Measurements from ENCODE around the gene LDLRAD4.

Gene LDLRAD4

GRCh38 chr18:13613099-13613498 lies 394.5 kb downstream of the LDLRAD4 start:
- no peak for DNase-seq (ENCODE audit: low read depth in 3 of 3)

DNA sequence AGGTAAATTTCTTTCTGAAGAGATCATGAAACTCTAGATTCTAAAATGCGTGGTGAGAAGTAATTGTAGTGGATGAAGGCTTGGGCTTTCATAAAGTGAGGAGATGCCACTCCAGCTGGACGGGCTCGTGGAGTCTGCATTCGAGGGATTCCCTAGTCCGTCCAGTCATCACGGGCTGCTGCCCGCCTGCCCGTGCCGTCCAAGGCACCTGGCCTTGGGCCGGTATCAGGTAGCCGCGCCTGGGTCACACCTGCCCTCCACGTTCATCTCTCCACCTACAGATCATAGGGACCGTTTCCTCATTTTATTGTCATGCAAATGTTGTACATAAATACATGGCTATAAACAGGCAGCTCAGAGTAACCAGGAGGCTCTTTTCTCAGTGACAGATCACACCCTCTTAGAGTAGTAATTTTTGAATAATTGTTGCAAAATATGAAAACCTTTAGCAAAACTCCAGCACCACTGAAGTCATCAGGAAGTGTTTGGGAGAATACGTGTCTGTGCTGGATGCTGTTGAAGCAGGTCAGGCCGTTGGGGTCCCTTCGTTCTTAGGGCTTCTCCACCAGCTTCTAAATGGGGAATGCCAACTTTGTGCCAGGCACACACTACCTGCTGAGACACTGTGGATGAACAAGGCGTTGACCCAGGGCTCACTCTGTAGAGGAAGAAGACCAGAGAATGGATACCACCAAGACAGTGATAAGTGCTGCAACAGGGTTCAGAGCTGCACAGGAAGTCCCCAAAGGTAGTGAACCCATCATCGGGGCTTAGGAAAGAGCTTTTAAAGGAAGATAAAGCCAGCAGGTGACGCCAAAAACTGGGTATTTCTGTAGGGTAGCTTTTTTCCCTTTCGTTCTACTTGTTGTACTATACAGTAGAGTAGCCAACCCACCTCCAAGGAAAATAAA lies 395.3 kb downstream of the LDLRAD4 start:
- DNase-seq (ENCODE audit: low read depth in 3 of 3), result no peak

GRCh38 chr18:13614641-13615288 lies 396.2 kb downstream of the LDLRAD4 start:
- no peak for DNase-seq (ENCODE audit: low read depth in 3 of 3)

DNA sequence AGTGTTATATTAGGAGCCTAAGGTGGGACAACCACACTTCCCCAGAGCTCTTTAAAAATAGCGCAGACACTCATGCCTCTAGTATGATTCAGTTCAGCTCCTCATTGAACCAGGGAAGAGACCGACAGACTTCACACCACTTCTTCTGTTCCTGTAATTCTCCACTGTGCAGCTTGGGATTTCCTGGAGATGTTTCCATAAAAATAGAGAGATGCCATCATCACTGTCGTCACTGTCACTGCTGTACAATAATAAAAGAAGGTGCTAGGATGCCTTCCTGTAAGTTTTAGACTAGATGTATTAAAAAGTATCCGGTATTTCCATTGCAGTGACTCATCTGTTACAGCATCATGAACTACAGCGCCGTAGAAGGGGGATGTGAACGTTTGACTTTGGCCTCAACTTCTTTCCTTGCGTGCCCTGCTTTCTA lies 396.9 kb downstream of the LDLRAD4 start:
- DNase-seq (ENCODE audit: low read depth in 3 of 3), result no peak

- no peak for DNase-seq (ENCODE audit: low read depth in 3 of 3)
Measured at GRCh38 chr18:13616041-13616440, 397.5 kb downstream of the LDLRAD4 start.

DNA sequence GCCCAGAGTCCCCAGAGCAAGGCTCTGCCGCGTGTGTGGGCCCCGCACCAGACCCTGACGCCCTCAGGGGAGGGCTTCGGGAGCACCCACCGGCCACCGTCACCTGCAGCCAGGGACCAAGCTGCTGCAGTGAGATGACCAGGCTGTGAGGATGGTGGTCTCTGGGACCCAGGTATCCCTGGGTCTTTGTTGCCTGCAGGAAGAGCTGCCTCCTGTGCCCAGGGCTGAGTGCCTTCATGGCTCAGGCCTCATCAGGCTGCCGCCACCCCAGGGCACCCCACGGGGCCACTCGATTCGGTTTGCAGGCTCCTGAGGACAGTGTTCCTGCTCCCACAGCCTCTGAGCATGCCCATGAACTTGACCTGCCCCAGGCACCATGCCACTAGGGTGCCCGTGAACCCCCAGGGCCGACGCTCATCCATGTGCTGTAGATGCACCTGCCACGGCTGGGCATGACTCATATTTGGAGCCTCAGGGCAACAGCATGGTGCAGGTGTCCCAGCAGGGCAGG lies 398.0 kb downstream of the LDLRAD4 start:
- DNase-seq (ENCODE audit: low read depth in 3 of 3), result no peak

- no peak for DNase-seq (ENCODE audit: low read depth in 3 of 3)
Measured at GRCh38 chr18:13617826-13618515, 399.4 kb downstream of the LDLRAD4 start.

GRCh38 chr18:13618760-13619438 lies 400.3 kb downstream of the LDLRAD4 start:
- no peak for DNase-seq (ENCODE audit: low read depth in 3 of 3)

GRCh38 chr18:13619505-13620205 lies 401.1 kb downstream of the LDLRAD4 start:
- DNase-seq (ENCODE audit: low read depth in 3 of 3), result no peak

DNA sequence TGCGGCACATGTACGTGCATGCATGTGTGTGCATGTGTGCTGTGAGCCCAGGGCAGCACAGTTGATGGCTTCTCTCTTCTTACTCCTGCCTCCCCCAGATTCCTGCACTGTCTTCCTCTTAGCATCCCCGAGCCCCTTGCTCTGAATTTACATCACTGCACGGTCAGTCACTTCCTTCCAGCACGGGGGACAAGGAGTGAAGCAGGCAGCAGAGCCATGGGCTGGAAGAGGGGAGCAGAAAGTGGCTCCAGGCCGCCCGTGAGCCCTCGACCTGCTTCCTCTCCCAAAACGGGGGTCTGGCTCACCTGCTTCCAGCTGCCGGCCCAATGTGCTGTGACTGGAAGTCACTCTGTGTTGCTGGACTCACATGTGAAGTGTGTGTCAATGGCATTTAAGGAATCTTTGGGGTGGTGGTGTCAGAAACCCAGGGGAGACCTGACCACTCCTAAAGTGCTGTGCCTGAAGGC lies 401.7 kb downstream of the LDLRAD4 start:
- DNase-seq (ENCODE audit: low read depth in 3 of 3), result no peak

- no peak for DNase-seq (ENCODE audit: low read depth in 3 of 3)
Measured at GRCh38 chr18:13620818-13621445, 402.4 kb downstream of the LDLRAD4 start.

DNA sequence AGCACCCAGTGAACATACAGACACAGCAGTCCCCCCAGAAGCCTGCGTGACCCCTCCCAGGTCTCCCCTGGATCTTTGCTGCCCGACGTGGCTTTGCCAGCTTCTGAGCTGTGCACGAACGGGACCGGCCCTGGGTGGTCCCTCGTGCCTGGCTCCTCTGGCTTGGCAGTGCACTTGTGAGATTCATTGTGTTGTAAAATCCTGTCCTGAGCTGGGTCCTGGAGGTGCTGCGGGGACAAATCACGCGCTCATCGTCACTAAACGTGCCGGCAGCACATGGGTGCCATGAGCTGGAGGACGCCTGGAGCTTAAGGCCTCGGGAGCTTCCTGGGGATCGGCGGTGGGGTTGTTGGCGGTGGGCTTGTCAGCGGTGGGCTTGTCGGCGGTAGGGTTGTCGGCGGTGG lies 402.9 kb downstream of the LDLRAD4 start:
- no peak for DNase-seq (ENCODE audit: low read depth in 3 of 3)

- DNase-seq (ENCODE audit: low read depth in 3 of 3), result no peak
Measured at GRCh38 chr18:13621886-13622619, 403.5 kb downstream of the LDLRAD4 start.

DNA sequence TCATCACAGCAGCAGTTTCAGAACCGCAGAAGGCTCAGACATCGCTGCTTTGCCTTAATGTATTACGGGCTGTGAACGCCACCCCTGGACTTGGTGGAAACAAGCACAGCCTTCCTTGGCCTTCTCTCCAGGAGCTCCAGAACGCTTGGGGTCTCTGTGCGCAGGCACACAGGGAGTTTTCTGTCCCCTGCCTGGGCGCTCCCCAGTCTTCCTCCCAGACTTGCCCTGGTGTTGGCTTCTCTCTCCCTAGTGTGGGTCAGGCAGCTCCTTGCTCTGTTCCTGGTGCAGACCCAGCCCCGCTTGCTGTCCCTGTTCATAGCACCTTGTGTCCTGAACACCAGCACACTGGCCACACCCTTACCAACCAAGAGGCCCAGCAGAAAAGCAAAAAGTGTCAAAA lies 404.2 kb downstream of the LDLRAD4 start:
- DNase-seq (ENCODE audit: low read depth in 3 of 3), result no peak

DNA sequence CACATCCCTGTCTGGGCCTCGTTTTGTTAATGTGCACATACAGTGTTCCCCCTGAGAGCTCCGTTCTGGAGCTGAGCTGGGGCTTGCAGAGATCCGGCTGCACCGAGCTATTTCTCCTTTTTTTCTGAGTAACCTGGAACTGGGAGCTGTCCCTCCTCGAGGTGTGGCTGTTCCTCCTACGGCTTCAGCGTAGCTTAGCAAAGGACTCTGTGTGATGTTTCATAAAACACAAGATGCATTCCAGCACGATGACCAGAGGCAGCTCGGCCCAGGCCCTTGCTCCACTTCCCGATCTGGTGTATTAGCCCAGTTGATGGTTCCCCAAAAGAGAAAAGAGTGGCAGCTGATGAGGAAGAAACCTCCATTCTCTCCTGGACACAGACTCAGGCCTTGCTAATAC lies 404.8 kb downstream of the LDLRAD4 start:
- no peak for DNase-seq (ENCODE audit: low read depth in 3 of 3)

DNA sequence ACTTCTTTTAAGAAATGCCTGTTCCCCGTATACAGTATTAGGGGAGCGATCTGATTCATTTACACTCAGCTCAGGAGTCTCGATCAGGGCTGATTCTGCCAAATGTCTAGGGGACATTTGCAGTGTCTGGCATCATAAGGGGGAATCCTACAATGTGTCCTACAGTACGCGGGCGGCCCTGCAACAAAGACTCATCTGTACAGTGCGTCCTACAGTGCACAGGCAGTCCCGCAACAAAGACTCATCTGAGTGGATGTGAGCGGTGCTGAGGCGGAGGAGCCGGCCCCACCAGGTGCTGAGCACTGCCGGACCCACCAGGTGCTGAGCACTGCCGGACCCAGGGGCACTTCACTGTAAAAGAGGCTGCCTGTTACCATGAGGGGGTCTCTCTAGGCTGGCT lies 405.3 kb downstream of the LDLRAD4 start:
- DNase-seq (ENCODE audit: low read depth in 3 of 3), result no peak

DNA sequence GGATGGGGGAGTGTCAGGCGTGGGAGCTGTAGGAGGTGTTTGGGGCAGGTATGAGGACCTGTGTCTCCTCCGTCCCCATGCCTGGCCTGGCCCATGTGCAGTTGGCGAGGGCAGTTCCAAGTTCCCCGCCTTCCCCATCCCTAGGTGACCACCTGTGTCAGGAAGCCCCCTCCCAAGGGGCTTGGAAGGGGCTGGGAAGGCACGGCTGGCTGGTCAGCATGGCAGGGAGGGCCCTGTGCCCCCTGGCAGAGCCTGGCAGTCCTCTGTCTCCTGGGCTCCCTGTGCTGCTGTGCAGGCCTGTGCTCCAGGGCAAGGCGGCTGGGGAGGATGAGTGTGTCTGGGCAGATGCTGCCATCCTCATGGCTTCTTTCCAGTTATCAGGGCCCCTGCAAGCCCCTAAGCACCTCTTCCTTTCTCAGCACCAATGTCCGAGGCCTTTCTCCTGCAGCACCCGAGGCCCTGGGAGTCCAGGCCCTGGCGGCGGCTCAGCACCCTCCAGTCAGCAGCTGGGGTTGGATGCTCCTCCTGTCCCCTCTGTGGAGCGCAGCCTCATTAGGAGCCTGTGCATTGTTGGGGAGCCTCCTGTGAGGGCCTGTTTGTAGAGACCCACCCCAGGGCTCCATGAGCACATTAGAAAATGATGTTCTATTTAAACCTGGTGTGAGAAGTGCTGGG lies 406.1 kb downstream of the LDLRAD4 start:
- DNase-seq (ENCODE audit: low read depth in 3 of 3), result no peak

GRCh38 chr18:13625355-13625754 lies 406.8 kb downstream of the LDLRAD4 start:
- DNase-seq (ENCODE audit: low read depth in 3 of 3), result no peak

GRCh38 chr18:13625843-13626543 lies 407.4 kb downstream of the LDLRAD4 start:
- no peak for DNase-seq (ENCODE audit: low read depth in 3 of 3)
